DMS53 treated with DMSO at 0.1 percent for 48 hours (cell line): Measurements from ENCODE around the gene SRGN.

Experiments used
- DNase-seq: peaks from one replicate; lab custom pipeline; 2025; ENCODE audit not compliant: unreplicated experiment; lab: John Stamatoyannopoulos, UW

Gene SRGN

DNA sequence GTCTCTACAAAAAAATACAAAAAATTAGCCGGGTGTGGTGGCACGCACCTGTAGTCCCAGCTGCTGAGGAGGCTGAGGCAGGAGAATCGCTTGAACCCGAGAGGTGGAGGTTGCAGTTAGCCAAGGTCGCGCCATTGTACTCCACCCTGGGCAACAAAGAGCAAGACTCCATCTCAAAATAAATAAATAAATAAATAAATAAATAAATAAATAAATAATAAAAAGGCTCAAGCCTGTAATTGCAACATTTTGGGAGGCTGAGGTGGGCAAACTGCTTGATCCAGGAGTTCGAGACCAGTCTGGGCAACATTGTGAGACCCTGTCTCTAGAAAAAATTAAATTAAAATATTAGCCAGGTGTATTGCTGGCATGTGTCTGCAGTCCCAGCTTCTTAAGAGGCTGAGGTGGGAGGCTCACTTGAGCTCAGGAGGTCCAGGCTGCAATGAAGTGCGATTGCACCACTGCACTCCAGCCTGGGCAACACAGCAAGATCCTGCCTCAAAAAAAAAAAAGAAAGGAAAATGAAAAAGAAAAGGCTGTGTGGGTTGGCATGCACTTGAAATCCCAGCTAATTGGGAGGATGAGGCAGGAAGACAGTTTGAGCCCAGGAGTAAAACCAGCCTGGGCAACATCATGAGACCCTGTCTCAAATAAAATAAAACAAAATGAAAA lies 27.6 kb upstream of the SRGN start:
- DNase-seq, result no peak

DNA sequence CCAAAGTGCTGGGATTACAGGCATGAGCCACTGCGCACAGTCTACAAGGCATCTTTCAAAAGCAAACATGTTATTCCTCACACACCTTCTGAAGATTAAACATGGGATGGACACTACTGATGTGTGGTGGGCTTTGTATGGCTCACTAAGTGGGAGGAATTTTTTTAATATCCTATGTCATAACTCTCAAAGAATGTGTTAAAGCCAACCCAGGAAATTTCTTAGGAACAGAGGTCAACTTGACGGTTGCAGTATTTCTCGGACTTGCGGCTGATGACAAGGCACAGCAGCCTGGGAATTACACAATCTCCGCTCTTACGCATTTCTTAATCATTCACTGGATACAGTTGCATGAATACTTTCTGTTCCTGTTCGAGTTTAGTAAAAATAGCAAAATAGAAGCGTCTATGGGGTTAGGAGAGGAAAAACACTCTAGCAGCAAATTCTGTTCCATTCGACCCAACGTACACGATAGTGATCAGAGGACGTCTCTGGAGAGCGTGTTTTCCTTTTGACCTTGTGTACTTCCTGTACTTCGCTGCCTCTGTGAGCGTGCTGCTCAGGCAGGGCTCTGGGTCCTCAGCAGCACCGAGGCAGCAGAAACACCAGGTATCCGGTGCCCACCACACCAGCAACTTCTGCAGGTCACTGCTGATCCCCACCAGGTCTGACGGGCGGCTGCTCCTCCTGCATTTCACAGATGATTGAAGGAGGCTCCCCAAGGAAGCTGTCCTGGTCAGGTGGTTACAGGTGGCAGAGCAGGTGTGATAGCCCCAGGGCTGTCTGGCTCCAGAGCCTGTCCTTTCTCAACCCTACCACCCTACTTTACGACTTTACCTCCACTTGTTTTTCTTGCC lies 26.4 kb upstream of the SRGN start:
- DNase-seq, result peak; percentile 51

DNA sequence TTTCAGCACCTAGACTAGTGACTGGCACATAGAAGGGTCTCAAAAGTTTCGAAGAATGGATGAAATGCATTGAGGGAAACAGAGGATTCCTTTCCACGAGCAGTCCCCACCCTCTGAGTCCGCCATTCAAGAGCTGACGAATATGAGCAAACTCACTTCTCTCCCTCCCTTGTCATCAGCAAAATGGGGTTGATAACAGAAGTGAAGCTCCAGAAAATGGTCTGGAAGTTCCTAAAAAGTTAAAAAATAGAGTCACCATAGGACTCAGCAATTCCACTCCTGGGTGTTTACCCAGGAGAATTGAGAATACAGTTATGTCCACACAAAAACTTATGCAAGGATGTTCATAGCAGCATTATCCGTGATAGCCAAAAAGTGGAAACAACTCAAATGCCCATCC lies 25.0 kb upstream of the SRGN start:
- DNase-seq, result no peak

DNA sequence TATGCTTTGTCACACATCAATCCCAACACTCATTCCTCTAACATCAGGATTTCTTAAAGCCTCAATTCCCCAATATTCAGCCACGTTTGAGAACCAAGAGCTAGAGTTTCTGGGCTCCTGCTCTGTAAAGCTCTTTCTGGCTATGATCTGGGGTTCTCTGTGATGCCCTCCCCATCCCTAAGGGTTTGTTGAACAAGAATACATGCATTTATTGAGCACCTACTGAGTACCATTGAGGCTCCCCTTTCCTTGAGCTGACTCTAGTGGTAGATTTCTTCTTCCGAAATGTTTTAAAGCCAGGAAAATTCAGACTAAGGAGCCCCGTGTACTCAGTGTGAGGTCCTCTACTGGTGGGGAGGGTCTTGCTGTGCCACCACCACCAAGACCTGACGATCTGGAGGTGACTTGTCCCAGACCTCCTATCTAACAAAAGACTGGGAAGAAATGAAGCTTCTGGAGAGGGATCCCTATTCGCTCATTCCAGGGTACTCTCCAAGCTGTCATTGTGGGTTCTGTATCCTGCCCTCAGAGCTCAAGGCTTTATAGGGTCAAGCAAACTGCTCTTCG lies 23.1 kb upstream of the SRGN start:
- no peak for DNase-seq

DNA sequence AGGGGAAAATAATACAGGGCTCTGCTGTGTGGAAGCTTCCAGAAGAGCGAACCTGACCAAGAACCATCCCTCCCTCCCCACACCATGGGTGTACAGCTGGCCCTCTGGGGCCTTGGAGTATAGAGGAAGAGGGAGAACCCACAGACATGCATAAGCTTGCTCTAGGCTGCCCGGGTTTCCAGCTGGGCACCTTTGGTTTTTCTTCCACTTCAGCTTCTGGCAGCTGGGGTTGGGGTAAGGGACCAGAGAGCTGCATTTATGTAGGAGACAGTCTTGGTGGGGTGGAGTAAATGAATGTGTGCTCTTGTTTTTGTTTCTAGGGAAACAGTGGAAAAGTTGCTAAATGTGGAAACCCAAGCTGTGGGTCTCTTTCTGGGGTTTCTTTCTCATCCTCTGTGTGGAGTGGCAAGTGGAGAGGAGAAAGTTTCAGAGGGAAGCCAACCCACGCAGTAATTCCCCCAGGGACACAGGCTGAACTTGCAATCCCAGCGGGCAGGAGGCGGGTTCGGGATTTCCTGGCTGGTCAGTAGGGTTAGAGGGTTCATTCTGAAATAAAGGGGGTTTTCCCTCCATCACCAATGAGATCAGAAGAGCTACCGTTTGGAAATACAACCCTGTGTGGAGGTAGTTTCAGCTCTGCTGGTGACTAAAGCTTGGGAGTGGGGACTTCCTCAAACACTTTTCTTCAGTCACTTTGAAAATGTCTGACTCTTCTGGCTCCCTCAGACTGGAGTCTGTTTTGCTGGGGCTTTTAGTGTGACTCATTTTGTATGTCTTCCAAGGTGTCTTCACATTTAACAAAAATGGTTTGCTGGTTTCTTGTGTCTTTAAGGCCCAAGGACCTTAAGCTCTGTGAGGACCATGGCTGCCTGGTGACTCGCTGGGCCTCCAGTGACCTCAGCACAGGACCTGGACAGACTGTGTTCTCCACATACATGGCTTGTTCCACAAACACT lies 22.2 kb upstream of the SRGN start:
- DNase-seq, result no peak

DNA sequence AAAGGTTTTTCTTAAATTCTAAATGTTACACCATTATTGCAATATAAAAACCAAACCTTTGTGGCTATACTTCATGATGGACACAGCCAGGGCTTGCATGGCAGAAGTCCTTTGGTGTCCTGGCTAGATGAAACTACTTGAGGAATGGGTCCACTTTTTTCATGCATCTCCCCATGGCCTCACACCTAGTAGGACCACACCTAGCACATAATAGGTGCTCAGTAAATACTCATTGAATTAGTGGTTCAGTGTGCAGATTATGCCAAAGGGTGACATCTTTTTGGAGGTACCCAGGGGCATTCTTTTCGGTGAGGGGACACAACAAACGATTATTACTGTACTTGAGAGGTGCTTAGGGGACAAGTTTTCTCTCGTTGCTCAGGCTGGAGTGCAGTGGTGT lies 20.7 kb upstream of the SRGN start:
- no peak for DNase-seq

DNA sequence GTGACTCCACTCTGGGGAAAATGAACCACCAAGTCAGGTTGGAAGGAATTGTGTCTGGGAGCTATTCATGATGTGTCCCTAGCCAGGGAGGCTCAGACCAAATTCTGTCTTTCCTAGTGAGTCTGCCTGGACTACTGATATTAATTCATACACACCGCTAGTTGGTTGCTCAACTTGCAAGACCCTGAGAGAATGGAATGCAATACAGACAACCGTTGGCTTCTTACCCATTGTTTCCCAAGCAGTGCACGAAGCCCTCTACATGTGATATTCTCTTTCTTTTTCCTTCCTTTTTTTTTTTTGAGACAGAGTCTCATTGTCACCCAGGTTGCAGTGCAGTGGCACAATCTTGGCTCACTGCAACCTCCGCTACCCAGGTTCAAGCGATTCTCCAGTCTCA lies 19.4 kb upstream of the SRGN start:
- DNase-seq, result no peak

DNA sequence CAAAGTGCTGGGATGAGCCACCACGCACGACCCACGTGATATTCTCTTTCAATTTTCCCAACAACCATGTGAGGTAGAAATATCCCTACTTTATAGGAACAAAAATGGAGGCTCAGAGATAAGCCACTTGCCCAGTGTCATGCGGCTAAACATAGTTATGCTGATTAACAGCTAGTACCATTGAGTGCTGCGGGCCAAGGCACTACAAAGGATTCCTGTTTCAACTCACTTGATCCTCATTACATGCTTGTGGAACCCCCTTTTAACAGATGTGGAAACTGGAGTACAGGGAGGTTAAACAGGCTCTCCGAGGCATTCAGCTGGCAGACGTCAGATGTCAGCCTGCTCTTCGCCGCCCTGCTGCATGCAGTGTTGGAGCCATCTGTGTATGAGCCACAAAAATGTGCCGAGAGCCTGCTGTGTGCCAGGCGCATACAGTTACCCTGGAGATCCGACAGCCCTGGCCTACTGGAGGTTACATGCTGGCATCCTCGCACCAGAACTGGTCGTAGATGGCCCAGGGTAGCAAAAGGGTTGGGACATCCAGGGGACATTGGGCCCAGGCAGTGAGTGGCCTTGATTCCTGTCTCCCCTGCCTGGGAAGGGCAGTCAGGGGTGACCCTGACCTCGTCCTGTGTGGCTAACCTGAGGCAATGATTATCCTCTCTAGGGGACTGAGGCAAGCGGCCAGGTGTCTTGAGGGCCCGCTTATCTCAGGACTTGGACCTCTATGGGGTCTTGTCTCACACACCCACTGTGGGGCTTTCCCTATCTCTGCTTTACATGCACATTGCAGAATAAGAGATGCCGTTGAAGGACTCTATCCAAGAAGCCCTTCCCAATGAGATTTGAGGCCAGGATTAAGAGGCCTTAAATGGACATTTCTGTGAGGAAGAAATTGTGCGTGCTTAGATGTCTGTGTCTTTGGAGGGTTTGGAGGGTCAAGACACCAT lies 18.5 kb upstream of the SRGN start:
- no peak for DNase-seq

DNA sequence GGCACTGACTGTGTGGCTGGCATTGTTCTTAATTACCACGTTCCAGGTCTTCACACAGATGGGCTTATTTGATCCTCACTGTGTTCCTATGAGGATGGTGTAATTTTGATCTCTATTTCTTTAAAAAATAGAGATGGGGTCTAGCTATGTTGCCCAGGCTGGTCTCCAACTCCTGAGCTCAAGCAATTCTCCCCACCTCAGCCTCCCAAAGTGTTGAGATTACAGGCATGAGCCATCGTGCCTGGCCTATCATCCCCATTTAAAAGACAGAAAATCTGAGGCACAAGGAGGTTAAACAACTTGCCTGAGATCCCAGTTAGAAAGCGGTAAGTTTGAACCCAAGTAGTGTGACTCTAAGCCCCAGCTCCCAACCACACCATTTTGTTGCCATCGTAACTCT lies 17.0 kb upstream of the SRGN start:
- no peak for DNase-seq

DNA sequence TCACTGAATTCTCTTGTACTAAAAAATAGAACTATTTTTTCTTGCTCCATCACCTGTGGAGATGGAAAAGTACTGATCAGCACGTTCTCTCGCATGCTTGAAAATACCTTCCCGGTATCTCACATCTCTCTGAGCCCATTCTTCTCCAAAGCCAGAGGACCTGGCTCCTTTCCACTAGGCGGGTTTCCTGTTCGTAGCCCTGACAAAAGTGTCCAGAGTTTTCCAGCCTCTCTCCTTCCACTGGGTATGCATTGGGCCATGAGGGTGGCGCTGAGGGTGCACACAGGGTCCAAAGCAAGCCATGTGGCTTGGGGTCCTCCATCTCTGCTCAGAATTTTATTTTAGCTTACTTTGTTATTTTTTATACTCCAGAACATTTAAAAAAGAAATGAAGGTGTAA lies 16.3 kb upstream of the SRGN start:
- DNase-seq, result no peak

DNA sequence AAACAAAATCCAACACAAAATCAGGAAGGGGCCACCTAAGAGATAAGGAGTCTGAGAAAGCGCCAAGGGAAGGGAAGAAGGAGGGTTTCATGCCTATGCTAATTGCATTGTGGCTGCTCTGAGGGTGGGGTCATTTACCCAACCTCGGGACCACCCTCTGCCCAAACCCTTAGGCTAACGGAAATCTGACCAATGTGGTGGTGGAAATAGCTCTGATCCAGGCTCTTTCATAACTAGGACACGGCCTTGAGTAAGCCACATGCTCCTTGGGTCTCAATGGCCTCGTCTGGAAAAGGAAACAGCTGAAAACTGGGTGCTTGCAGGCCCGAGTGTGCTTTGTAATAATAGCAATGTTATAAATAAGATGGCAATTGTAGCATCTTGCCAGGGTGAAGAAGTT lies 14.9 kb upstream of the SRGN start:
- no peak for DNase-seq

DNA sequence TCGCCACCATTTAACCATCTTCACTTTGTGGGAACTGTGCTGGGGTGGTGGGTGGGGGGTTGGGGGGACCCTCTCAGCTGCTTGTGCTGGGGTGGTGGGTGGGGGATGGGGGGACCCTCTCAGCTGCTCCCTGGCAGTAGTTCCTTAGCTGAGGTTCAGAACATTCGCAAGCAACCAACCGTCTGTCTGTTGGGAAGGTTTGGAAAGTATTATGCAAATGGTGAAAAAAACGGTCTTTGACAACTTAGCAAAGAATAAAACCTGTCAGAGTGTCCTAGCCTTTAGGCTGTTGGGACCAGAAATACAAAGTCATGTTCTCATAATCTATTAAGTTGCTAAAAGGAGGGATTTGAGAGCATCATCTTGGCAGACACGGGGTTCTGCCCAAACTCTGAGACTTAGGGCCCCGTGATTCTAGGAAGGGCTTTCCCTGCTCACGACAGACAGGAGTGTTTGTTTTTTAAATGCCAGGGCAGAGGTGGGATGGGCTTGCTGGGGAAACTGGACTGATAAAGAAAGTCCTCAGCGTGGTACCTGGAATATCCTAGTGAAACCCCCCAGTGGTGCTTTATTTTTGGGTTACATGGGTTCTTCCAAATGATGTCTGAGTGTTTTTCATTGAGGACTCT lies 14.1 kb upstream of the SRGN start:
- DNase-seq, result no peak

DNA sequence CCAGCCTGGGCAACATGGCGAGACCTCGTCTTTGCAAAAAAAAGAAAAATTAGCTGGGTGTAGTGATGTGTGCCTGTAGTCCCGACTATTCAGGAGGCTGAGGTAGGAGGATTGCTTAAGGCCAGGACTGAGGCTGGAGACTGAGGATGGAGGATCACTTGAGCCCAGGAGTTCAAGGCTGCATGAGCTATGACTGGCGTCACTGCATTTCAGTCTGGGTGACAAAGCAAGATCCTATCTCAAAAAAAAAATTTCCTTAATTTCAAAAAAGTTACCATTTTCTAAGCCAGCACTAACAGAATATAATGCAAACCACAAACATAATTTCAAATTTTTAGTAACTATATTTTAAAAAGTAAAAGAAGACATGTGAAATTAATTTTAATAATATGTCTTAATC lies 13.4 kb upstream of the SRGN start:
- no peak for DNase-seq

DNA sequence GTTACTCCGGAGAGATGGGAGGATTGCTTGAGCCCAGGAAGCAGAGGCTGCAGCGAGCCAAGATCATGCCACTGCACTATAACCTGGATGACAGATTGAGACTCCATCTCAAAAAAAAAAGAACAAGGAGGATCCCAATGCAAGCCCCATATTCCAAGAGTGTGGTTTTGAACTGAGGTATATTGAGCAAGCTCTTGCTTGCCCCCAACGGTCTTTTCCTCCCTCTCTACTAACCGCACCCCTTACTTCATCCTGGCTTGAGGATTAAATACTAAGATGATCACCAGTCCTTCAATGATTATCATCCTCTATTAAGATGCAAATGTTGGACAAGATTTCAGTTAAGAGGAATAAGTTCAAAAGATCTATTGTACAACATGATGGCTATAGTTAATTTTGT lies 12.5 kb upstream of the SRGN start:
- DNase-seq, result no peak

DNA sequence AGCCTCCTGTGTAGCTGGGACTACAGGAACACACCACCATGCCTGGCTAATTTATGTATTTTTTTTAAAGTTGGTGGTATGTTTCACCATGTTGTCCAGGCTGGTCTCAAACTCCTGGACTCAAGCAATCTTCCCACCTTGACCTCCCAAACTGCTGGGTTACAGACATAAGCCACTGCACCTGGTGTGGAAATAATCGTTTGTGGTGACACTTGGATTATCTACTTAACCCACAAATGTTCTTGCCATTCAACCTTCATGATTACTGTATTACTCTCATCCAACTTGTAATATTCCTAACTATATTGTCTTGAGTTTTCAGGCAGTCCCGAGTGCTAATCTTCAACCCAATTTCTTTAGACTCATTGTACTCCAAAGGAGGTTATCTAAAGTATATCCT lies 9.6 kb upstream of the SRGN start:
- no peak for DNase-seq

DNA sequence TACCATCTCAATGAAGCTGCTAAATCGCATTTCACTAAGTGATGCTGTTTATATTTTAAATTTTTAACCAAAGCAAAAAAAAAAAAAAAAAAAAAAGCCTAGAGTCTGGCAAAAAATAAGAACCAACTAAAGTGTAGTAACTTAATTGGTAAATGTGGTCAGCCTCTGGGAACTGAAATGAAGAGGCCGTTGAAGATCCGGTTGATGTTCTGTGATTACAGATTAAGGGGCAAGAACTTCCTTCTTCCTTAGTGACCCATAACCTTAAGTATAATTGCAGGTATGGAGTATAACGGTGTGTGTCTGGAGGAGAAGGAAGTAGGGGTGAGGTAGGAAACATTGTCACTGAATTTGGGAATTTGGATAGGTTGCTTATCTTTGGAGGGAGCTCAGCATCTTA lies 7.7 kb upstream of the SRGN start:
- no peak for DNase-seq

DNA sequence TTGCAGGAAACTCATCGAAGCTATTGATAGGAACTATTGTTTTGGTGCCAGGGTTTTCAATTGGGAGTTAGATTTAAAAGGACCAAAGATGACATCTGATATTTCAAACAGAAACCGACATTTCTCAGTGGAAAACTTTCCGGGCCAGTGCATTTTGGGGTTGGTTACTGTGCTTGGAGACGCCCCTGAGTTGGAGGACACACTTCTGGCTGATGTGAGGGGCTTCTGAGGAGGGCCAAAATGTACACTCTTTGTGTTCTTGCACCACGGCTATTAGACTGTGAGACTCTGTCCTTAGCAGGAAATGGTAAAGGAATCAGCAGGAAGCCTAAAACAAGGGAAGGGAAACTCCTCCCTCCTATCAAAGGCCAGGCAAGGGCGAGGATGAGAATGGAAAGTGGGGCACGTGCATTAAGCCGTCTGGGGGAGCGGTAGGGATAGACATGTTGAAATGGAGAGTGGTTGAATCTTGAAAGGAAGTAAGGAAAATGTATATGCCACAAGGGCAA lies 1.8 kb upstream of the SRGN start:
- DNase-seq, result no peak

DNA sequence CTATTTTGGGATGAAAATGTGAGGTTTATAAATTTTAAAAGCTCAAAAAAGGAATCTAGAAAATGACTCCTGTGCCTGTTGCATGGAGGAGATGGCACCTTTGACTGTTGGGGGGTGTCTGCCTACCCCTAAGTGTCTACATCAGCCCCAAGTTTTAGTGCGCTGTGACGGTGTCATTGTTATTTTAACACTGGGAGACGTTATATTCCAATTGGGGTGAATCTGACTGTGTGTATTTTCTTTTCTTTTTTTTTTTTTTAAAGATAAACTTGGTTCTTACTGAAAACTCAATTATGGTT lies 517 bp downstream of the SRGN start:
- no peak for DNase-seq

DNA sequence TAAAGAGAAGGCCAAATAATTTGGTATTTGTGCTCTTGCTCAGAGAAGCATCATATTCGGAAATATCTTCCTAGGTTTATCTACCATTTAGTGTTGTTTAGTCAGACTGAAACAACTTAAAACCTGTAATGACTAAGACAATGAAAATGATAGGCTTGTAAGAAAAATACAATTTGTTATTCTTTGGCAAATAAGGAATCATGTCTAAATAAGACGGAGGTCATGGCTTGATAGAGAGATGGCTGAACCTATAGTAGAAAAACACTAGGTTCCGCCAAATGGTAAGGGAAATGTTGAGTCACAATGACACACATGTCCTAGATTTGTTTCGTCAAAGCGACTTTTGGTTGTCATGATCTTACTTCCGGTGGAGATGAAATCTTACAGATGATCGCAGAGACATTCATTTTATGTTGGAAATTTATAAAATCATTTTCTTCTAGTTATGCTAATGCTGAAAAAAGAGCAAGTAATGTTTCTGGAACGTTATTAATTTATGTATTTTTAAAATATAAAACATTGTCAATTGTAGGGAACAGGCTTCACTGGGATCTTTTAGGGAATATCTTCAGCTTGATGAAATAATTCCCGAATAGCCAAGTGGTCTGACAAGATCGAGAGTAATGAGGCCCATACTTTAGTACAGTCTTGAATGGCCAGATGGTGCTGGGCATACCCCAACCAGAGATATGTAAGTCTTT lies 1.0 kb downstream of the SRGN start:
- no peak for DNase-seq
